ENCODE data around the gene C2CD2. TPM values are rescaled to one million over a fixed set of nuclear protein-coding genes. Genes with fewer than 3 reads are reported as not detected.

C2CD2 gene
- total and polyA plus RNA-seq, 2 donors (not counting 3 experiments of a cell fraction or from before 2014, with no cell fraction given): 32.6 to 41.2 TPM

GRCh38 chr21:41992576-41992975 is 38.8 kb upstream of the C2CD2 start:
- peaks cover 2% of the 10 kb centered on the region for H4K20me1 ChIP-seq (replicated peaks; ENCODE audit: control insufficient read depth, extremely low read depth, insufficient read depth, low read length)
- H3K4me2 ChIP-seq (ENCODE audit: insufficient read depth, low read length): no peak overlapping the region
- no peaks in the 10 kb centered on the region for H3K79me2 ChIP-seq (ENCODE audit: control insufficient read depth, insufficient read depth, low read length)
- H2AFZ ChIP-seq (ENCODE audit: low read depth, low read length): no peak overlapping the region
- no peaks in the 10 kb centered on the region for H3K9me3 ChIP-seq (replicated peaks; ENCODE audit: control insufficient read depth, insufficient read depth, low read length)
- dilution Hi-C loops (cut with MboI; ENCODE audit: extremely low pct_ligation_motif_present, low sequenced_read_pairs) (no loop called here), intact Hi-C loops (cut with micrococcal nuclease) (no loop called here)
- no peak overlapping the region for H3K27ac ChIP-seq (ENCODE audit: insufficient read depth, low read depth, low read length)
- DNase-seq (ENCODE audit: low read depth, low spot score) (no peak), FAIRE-seq (no peak)
- no peak for TF ChIP-seq POLR2A (IDR thresholded peaks at IDR 0.05; ENCODE audit: low read depth, low read length)
- no peak for TF ChIP-seq FOS (IDR thresholded peaks at IDR 0.05; ENCODE audit: borderline replicate concordance, insufficient read depth, low read length)
- TF ChIP-seq POLR2AphosphoS5 (IDR thresholded peaks at IDR 0.05; ENCODE audit: insufficient read depth, low read depth, low read length): no peak
- TF ChIP-seq, protein P1, sequence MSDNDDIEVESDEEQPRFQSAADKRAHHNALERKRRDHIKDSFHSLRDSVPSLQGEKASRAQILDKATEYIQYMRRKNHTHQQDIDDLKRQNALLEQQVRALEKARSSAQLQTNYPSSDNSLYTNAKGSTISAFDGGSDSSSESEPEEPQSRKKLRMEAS (IDR thresholded peaks at IDR 0.05; ENCODE audit: insufficient read depth, insufficient read length): no peak
- no peak for TF ChIP-seq MYC (IDR thresholded peaks at IDR 0.05; ENCODE audit: low read depth, low read length)
- TF ChIP-seq EZH2 (IDR thresholded peaks at IDR 0.05; ENCODE audit: borderline replicate concordance, low read depth, low read length, severe bottlenecking): no peak
- TF ChIP-seq, protein P2, sequence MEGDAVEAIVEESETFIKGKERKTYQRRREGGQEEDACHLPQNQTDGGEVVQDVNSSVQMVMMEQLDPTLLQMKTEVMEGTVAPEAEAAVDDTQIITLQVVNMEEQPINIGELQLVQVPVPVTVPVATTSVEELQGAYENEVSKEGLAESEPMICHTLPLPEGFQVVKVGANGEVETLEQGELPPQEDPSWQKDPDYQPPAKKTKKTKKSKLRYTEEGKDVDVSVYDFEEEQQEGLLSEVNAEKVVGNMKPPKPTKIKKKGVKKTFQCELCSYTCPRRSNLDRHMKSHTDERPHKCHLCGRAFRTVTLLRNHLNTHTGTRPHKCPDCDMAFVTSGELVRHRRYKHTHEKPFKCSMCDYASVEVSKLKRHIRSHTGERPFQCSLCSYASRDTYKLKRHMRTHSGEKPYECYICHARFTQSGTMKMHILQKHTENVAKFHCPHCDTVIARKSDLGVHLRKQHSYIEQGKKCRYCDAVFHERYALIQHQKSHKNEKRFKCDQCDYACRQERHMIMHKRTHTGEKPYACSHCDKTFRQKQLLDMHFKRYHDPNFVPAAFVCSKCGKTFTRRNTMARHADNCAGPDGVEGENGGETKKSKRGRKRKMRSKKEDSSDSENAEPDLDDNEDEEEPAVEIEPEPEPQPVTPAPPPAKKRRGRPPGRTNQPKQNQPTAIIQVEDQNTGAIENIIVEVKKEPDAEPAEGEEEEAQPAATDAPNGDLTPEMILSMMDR (IDR thresholded peaks at IDR 0.05; ENCODE audit: extremely low read depth in 1 of 2, insufficient read depth in 1 of 2, low read depth in 1 of 2, low read length in 2 of 2): no peak
- no peak for TF ChIP-seq JUN (IDR thresholded peaks at IDR 0.05; ENCODE audit: borderline replicate concordance, insufficient read depth, insufficient read length, low read depth)
- no peak for TF ChIP-seq GATA2 (IDR thresholded peaks at IDR 0.05; ENCODE audit: insufficient read depth, insufficient read length, low read depth, low read length)
- POLR2A ChIA-PET: no interaction called here
- H3K4me3 ChIP-seq (replicated peaks in 1 of 3; ENCODE audit: insufficient read depth in 1 of 3, low read depth in 1 of 3, low read length in 3 of 3): no peak overlapping the region
- no peaks in the 10 kb centered on the region for H3K4me1 ChIP-seq (ENCODE audit: control insufficient read depth, extremely low read depth, insufficient read depth, low read length)
- no TSS peak for BruUV-seq (replicated peaks)
- H3K9me1 ChIP-seq (replicated peaks; ENCODE audit: control insufficient read depth, extremely low read depth, insufficient read depth, low read length): no peaks in the 10 kb centered on the region
- CTCF ChIA-PET: interaction anchor here (0.6 kb wide), 1 partner anchor 13 kb away, joined by 3 read pairs; no protein-coding TSS in a partner anchor
- peaks cover 10 to 12% of the 10 kb centered on the region in 2 experiments for H3K36me3 ChIP-seq (ENCODE audit: control insufficient read depth in 2 of 2, extremely low read depth in 1 of 2, insufficient read depth in 2 of 2, low read length in 2 of 2)
- no peaks in the 10 kb centered on the region for H3K27me3 ChIP-seq (ENCODE audit: control insufficient read depth in 2 of 2, insufficient read depth in 2 of 2, low read length in 2 of 2)
- no peak overlapping the region for H3K9ac ChIP-seq (replicated peaks; ENCODE audit: extremely low read depth, insufficient read depth, low read length)

Data from endothelial cell of umbilical vein (primary cell).